Measurements from ENCODE around the gene GGPS1.
"Not testable (repeated sequence)": the region's sequence is repeated elsewhere in the genome, so short reads cannot be mapped to it uniquely, and the experiment has no call there.

Gene GGPS1

DNA sequence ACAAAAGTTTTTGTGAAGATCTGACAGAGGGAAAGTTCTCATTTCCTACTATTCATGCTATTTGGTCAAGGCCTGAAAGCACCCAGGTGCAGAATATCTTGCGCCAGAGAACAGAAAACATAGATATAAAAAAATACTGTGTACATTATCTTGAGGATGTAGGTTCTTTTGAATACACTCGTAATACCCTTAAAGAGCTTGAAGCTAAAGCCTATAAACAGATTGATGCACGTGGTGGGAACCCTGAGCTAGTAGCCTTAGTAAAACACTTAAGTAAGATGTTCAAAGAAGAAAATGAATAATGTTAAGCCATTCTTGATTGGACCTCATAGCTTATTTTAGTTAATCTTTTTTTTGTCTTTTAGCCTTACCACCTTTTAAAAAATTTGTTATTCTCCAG is 14.1 kb downstream of the GGPS1 start:
- DNase-seq: no peak

DNA sequence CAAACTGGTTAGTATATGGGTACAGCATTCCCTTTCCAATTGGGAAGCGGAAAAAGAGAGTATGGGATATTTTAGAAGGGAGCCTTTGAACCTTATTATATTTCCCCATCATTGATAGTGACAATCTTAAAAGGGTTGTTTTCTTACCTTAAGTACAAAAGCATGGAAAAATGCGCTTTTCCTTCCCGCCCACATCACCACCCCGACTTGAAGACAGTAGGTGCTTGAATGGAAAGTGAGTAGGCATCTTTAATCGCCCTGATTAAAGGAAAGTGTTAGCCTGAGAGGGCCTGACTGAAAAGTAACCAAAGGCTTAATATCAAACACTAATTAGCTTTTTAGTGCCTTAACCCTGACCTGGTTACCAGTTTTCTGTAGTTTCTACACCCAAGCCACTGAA is 15.4 kb downstream of the GGPS1 start:
- DNase-seq: no peak

- DNase-seq: no peak
These were observed 23.1 kb downstream of the GGPS1 start for GRCh38 chr1:235351441-235351840.

- no peak for DNase-seq
These were observed 23.5 kb downstream of the GGPS1 start for GRCh38 chr1:235351898-235352297.

GRCh38 chr1:235357485-235358373 is 29.4 kb downstream of the GGPS1 start:
- DNase-seq: no peak

- no peak for DNase-seq
These were observed 30.5 kb downstream of the GGPS1 start for GRCh38 chr1:235358899-235359298.

- not testable (repeated sequence) for DNase-seq
These were observed 35.8 kb downstream of the GGPS1 start for GRCh38 chr1:235364189-235364588.

DNA sequence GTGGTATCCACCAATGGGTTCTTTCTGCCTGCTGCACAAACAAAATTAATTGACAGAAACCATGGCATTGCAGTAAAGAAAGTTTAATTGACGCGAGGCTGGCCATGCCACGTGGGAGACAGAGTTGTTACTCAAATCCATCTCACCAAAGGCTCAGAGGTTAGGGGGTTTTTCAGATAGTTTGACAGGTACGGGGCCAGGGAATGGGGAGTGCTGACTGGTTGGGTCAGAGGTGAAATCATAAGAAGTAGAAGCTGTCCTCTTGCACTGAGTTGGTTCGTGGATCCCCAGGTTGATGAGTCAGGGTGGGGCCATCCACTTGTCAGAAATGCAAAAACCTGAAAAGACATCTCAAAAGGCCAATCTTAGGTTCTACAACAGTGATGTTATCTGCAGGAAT is 37.9 kb downstream of the GGPS1 start:
- DNase-seq: no peak

DNA sequence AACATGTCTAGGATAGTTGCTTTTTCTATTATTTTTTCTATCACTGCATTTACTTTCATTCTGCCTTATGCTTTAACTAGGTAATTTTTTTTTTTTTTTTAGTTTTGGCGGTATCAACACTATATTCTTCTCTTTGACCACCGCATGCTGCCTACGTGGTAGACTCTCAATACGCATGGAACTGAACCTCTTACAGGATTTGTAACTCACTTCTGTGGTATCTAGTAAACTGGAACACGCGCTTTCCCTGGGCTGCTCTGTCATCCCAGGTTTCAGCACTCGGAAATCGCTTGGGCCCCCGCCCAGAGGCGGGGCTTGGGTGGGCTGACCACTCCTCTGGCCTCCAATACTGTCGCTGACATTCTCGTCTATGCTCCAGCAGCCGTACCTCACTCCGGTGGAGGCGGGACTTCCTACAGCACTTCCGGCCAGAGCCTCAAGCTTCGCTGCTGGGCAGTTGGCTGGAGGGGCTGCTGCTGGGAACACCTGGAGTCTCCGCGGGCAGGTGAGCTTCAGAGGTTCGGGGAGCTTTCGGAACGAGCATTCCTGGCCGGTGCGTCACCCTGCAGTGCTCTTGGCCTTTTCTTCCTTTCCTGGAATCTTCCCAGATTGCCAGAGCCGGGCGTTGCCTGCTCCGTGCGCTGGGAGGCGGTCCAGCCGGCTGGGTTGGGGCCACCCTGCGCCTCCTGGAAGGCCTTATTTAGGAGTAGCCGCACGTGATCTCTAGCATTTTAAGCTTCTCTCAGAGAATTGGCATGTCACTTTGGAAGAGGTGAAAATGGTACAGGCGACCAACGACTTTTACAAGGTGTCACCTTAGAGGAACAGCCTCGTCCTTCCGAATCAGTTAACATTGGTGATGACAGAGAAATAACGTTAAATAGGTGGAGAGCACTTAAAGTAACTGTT is 38.9 kb downstream of the GGPS1 start, which contains the start of gene TBCE:
TSS of gene TBCE (plus strand) at position 428 of the 909 bp plus-strand sequence. CDS start 12,623 bp downstream, outside the sequence.
- peak; percentile 76 for DNase-seq

DNA sequence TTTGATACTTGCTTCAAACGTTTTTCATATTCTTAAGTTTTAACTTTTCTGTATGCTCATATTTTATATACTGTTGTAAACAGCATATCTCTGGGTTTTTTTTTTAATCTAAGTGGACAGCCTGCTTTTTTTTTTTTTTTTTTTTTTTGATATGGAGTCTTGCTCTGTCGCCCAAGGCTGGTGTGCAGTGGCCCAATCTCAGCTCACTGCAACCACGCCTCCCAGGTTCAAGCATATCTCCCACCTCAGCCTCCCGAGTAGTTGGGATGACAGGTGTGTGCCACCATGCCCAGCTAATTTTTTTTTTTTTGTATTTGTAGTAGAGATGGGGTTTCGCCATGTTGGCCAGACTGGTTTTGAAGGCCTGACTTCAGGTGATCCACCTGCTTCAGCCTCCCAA is 40.1 kb downstream of the GGPS1 start:
- no peak for DNase-seq

- DNase-seq: no peak
These were observed 41.4 kb downstream of the GGPS1 start for GRCh38 chr1:235369802-235370201.

DNA sequence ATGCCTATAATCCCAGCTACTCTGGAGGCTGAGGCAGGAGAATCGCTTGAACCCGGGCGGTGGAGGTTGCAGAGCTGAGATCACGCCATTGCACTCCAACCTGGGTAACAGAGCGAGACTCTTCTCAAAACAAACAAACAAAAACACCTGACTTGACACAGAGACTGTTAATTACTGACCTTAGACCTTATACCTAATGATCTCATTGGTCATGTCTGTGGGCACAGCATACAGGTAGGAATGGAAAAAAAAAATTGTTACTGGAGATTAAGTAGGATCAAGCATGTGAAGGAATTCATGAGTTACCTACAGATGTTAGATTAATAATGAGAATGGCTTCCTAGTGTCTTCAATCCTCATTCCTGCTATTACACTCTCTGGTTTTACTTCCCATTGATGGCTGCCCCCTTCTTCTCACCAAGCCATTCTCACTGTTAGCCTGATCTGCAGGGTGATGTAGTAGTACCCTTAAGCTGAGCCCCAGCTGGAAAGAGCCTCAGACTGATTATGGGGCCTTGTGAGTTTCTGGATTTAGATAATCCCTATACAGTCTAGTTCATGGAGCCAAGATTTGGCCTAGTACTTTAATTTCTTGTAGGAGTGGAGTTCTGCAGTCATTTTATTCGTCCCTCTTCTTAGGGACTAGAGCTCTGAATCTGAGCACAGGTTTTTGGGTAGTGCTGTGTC is 47.7 kb downstream of the GGPS1 start:
- no peak for DNase-seq

DNA sequence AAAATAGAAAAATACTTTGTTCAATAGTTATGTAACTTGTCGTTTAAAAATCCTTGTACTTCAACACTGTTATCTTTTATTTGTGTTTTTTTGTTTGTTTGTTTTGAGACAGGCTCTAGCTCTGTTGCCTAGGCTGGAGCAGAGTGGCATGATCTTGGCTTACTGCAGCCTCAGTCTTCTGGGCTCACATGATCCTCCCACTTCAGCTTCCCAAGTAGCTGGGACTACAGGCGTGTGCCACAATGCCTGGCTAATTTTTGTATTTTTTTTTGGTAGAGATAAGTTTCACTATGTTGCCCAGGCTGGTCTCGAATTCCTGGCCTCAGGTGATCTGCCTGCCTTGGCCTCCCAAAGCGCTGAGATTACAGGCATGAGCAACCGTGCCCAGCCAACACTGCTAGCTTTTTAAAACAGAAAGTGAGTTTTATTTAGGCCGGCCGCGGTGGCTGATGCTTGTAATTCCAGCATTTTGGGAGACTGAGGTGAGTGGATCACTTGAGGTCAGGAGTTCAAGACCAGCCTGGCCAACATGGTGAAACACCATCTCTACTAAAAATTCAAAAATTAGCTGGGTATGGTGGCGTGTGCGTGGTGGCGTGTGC is 49.9 kb downstream of the GGPS1 start:
- DNase-seq: not testable (repeated sequence)

- not testable (repeated sequence) for DNase-seq
These were observed 53.8 kb downstream of the GGPS1 start for GRCh38 chr1:235381955-235382739.

DNA sequence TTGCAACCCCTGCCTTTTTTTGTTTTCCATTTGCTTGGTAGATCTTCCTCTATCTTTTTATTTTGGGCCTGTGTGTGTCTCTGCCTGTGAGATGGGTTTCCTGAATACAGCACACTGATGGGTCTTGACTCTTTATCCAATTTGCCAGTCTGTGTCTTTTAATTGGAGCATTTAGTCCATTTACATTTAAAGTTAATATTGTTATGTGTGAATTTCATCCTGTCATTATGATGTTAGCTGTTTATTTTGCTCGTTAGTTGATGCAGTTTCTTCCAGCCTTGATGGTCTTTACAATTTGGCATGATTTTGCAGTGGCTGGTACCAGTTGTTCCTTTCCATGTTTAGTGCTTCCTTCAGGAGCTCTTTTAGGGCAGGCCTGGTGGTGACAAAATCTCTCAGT is 57.3 kb downstream of the GGPS1 start:
- not testable (repeated sequence) for DNase-seq

- no peak for DNase-seq
These were observed 63.5 kb downstream of the GGPS1 start for GRCh38 chr1:235391874-235392273.
